Activated T-helper 2 cell treated with anti-CD3 and anti-CD28 coated beads, Interferon-gamma antibody, Interleukin-2, Interleukin-4, amounts not matched to agents 10 μg/mL and 5 μg/mL and 100 μg/mL, durations not matched to agents 14 hours and 24 hours and 36 hours (primary cell): ENCODE measurements around the gene SVIL. TPM values are rescaled to one million over a fixed set of nuclear protein-coding genes. Genes with fewer than 3 reads are reported as not detected.
"Not testable (repeated sequence)": the region's sequence is repeated elsewhere in the genome, so short reads cannot be mapped to it uniquely, and the experiment has no call there.

Experiments used
- DNase-seq: peaks from one replicate; pipeline ENCODE4 v3.0.0; 2021; ENCODE audit warnings: low spot score
- H3K27ac Mint-ChIP-seq: one replicate; pipeline ENCODE4 v1.8.0; 2021; ENCODE audit warnings: mixed read lengths
- H3K27me3 Mint-ChIP-seq: one replicate; pipeline ENCODE4 v1.8.0; 2021; ENCODE audit warnings: low read depth, mixed read lengths
- H3K36me3 Mint-ChIP-seq: one replicate; pipeline ENCODE4 v1.8.0; 2021; ENCODE audit warnings: low read depth, mixed read lengths
- H3K4me1 Mint-ChIP-seq: one replicate; pipeline ENCODE4 v1.8.0; 2021; ENCODE audit warnings: low read depth, mixed read lengths
- H3K4me3 Mint-ChIP-seq: one replicate; pipeline ENCODE4 v1.8.0; 2021; ENCODE audit warnings: low read depth, mild to moderate bottlenecking, moderate library complexity, mixed read lengths
- H3K9me3 Mint-ChIP-seq: one replicate; pipeline ENCODE4 v1.8.0; 2021; ENCODE audit warnings: mixed read lengths
- intact Hi-C: fragments of 100-400 bp; cut with micrococcal nuclease; formaldehyde crosslinking; loops from one replicate; pipeline ENCODE4 v1.15.1; 2023
- total RNA-seq: library from RNA; stranded (reverse); gene quantifications from 2 replicates; pipeline ENCODE4 v1.2.3, GENCODE V29; 2022

SVIL gene
- total RNA-seq, 1 donor from 2014 or later: 9.8 TPM

DNA sequence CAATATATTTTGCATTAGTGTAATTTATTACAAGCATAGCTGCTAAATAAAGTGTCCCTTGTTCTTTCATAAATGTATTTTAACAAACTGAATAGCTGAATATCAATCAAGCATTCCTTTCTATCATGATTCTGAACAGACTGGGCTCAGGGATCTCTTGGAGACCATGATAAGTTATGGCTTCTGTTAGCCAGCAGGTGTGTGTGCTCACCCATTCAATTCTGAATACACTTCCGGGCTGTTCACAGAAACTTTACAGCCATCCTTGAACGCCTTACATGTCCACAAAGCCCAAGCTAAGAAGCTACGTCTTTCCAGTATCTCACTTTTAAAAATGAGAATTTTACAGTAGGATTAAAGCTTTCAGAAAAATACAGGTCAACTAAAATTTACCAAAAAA lies 115.1 kb downstream of the SVIL start:
- peaks cover 7% of the 10 kb centered on the region for H3K36me3 Mint-ChIP-seq
- no peak overlapping the region for H3K4me3 Mint-ChIP-seq
- H3K9me3 Mint-ChIP-seq: no peaks in the 10 kb centered on the region
- no peaks in the 10 kb centered on the region for H3K27me3 Mint-ChIP-seq
- peaks cover 8% of the 10 kb centered on the region for H3K4me1 Mint-ChIP-seq
- H3K27ac Mint-ChIP-seq: no peak overlapping the region
- no peak for DNase-seq
- intact Hi-C loops: no loop called here

DNA sequence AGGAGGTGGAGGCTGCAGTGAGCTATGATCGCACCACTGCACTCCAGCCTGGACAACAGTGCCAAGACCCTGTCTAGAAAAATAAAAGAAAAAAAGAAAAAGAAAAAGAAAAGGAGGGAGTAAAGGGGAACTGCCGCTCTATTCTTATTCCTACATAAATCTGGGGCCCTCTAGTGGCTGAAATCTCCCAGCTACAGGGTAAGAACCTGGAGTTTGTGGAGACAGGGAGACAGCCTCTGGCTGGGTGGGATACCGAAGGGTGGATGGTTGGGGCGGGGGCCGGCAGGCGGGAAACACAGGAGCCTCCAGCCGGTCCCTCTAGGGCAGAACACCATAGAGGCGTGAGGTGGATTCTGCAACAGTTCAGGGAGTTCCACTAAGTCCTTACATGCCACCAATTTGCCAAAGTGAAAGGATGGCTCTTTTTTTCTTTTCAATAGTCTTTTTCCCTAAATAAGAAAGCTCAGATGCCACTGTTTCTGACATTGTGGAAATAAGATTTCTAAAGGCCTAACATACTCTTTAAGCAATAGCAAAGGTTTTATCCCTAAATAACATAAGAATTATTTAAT lies 117.3 kb downstream of the SVIL start:
- Mint-ChIP-seq H3K9me3 (no peaks in the 10 kb centered on the region), H3K36me3 (peaks cover 2% of the 10 kb centered on the region), H3K4me1 (peaks cover 3% of the 10 kb centered on the region), H3K4me3 (no peak overlapping the region), H3K27ac (no peak overlapping the region), H3K27me3 (no peaks in the 10 kb centered on the region)
- DNase-seq: no peak
- intact Hi-C loops: no loop called here

GRCh38 chr10:29516309-29516932 lies 118.3 kb downstream of the SVIL start:
- H3K4me3 Mint-ChIP-seq, H3K4me1 Mint-ChIP-seq, H3K36me3 Mint-ChIP-seq, intact Hi-C loops, H3K9me3 Mint-ChIP-seq, DNase-seq, H3K27me3 Mint-ChIP-seq, H3K27ac Mint-ChIP-seq: not testable (repeated sequence)

GRCh38 chr10:29515879-29516278 lies 118.9 kb downstream of the SVIL start:
- DNase-seq, H3K27me3 Mint-ChIP-seq, H3K36me3 Mint-ChIP-seq, H3K4me1 Mint-ChIP-seq, H3K9me3 Mint-ChIP-seq, H3K4me3 Mint-ChIP-seq, H3K27ac Mint-ChIP-seq, intact Hi-C loops: not testable (repeated sequence)

GRCh38 chr10:29515104-29515503 lies 119.7 kb downstream of the SVIL start:
- DNase-seq, H3K27me3 Mint-ChIP-seq, H3K27ac Mint-ChIP-seq, H3K4me1 Mint-ChIP-seq, intact Hi-C loops, H3K36me3 Mint-ChIP-seq, H3K4me3 Mint-ChIP-seq, H3K9me3 Mint-ChIP-seq: not testable (repeated sequence)

DNA sequence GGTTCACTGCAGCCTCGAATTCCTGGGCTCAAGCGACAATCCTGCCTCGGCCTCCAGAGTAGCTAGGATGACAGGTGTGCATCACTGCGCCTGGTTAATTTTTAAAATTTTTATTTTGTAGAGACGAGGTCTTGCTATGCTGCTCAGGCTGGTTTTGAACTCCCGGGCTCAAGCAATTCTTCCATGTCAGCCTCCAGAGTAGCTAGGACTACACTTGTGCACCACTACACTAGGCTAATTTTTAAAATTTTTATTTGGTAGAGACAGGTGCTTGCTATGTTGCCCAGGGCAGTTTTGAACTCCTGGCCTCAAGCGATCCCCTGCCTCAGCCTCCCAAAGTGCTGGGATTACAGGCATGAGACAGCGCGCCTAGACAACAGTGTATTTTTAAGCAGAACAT lies 120.5 kb downstream of the SVIL start:
- Mint-ChIP-seq H3K4me1 (no peaks in the 10 kb centered on the region), H3K27ac (no peak overlapping the region), H3K9me3 (no peaks in the 10 kb centered on the region), H3K27me3 (no peaks in the 10 kb centered on the region), H3K4me3 (no peak overlapping the region), H3K36me3 (no peaks in the 10 kb centered on the region)
- no peak for DNase-seq
- intact Hi-C loops: loop anchor here (5.0 kb wide), 1 partner anchor 67 kb away; no protein-coding TSS in a partner anchor

DNA sequence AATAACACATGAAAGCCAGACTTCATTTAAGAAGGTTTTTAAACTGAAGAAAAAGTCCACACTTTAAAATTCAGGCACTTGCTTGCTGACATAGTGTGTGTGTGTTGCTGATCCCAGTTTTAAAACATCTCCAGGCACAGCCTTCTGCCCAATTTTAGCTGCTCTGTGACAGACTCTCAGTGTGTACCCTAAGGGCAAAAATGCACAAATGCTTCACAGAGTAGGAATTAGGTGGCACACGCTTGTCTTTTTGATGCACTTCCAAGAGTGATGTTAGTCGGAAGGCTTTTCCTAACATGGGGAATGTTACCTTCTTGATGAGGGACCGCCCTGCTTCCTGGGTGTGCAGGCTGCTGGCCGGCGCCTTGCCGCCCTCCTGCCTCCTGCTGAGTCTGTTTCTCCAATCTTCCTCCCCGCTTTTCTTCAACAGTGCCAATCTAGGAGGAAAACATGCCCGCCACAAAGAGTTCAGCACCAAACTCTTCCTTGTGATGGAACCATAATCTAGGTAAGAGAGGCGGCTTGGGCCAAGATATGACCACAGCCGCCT lies 122.3 kb downstream of the SVIL start:
- no peaks in the 10 kb centered on the region for H3K9me3 Mint-ChIP-seq
- intact Hi-C loops: loop anchor here (2.0 to 5.0 kb wide), 2 partner anchors 65 to 136 kb away; no protein-coding TSS in a partner anchor
- H3K4me1 Mint-ChIP-seq: peaks cover 3% of the 10 kb centered on the region

DNA sequence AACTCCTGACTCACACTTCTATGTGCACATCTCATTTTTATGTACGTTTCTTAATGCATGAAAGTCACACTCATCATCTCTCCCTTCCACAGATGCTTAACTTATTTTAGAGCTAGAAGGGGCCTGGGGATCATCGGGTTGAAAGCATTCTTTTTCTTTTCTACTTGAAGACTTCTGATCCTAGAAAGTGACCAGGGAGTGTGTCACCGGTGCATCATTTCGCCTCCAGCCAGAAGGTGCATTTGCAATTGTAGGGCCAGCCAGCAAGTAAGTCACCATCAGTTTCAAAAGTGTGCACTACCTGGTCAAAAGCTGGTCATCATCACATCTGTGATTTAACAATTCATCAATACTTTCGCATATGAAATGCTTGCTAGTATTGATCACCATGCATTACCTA lies 123.0 kb downstream of the SVIL start:
- not testable (repeated sequence) for H3K36me3 Mint-ChIP-seq, H3K27ac Mint-ChIP-seq, H3K4me3 Mint-ChIP-seq, H3K4me1 Mint-ChIP-seq, DNase-seq, H3K27me3 Mint-ChIP-seq, H3K9me3 Mint-ChIP-seq
- intact Hi-C loops: loop anchor here (2.0 to 5.0 kb wide), 2 partner anchors 65 to 135 kb away; no protein-coding TSS in a partner anchor

More for the DNA sequence above, 122.3 kb downstream of the SVIL start:
- H3K4me3 Mint-ChIP-seq: no peak overlapping the region
- no peak for DNase-seq
- no peaks in the 10 kb centered on the region for H3K27me3 Mint-ChIP-seq
- no peaks in the 10 kb centered on the region for H3K36me3 Mint-ChIP-seq
- H3K27ac Mint-ChIP-seq: no peak overlapping the region

GRCh38 chr10:29510483-29511157 lies 124.2 kb downstream of the SVIL start:
- not testable (repeated sequence) for H3K36me3 Mint-ChIP-seq, H3K4me3 Mint-ChIP-seq, H3K4me1 Mint-ChIP-seq, H3K9me3 Mint-ChIP-seq, H3K27ac Mint-ChIP-seq, H3K27me3 Mint-ChIP-seq, DNase-seq
- intact Hi-C loops: loop anchor here (5.0 kb wide), 1 partner anchor 63 kb away; no protein-coding TSS in a partner anchor

- Mint-ChIP-seq H3K9me3 (no peaks in the 10 kb centered on the region), H3K4me3 (no peak overlapping the region), H3K4me1 (peaks cover 3% of the 10 kb centered on the region), H3K27me3 (no peaks in the 10 kb centered on the region), H3K36me3 (no peaks in the 10 kb centered on the region), H3K27ac (no peak overlapping the region)
- intact Hi-C loops: no loop called here
- no peak for DNase-seq
Measured at GRCh38 chr10:29508554-29509244, 126.1 kb downstream of the SVIL start.

GRCh38 chr10:29507750-29508149 lies 127.0 kb downstream of the SVIL start:
- H3K36me3 Mint-ChIP-seq, H3K4me1 Mint-ChIP-seq, H3K9me3 Mint-ChIP-seq, intact Hi-C loops, DNase-seq, H3K27me3 Mint-ChIP-seq, H3K4me3 Mint-ChIP-seq, H3K27ac Mint-ChIP-seq: not testable (repeated sequence)

DNA sequence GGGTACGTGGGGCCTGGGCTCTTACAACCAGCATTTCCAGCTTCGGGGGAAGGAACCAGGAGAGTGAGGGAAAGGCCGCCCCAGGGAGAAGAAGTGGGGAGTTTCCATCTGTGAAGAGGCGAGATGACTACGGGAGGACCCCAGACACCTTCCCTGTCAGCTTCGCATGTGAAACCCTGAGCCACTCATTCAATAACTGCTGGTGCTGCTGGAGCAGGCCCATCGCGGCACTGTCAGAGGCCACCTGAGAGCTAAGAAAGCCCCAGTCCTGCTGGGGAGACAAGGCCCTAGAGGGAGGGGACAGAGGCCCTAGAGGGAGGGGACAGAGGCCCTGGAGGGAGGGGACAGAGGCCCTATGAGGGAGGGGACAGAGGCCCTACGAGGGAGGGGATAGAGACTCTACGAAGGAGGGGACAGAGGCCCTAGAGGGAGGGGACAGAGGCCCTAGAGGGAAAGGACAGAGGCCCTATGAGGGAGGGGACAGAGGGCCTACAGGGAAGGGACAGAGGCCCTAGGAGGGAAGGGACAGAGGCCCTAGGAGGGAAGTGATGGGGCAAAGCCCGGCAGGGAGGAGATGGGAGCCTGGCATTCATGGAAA lies 128.3 kb downstream of the SVIL start:
- H3K9me3 Mint-ChIP-seq, H3K27me3 Mint-ChIP-seq, H3K4me1 Mint-ChIP-seq, H3K27ac Mint-ChIP-seq, DNase-seq, H3K4me3 Mint-ChIP-seq, intact Hi-C loops, H3K36me3 Mint-ChIP-seq: not testable (repeated sequence)
